A172 (cell line): ENCODE data around the gene BMP10. TPM values are rescaled to one million over a fixed set of nuclear protein-coding genes. Genes with fewer than 3 reads are reported as not detected.

Source experiments
- DNase-seq: peaks from one replicate; pipeline ENCODE4 v3.0.0-alpha.2; 2015; ENCODE audit warnings: low spot score
- total RNA-seq: library from RNA; depleted of rRNA; stranded (reverse); fragments of >200 nt; shearing (Covaris generic); gene quantifications from 2 replicates; pipeline ENCODE4 v1.2.3, GENCODE V29; 2014

Gene BMP10
- total RNA-seq, 1 experiment from 2014 or later: not detected

GRCh38 chr2:68853035-68853434 lies 18.2 kb downstream of the BMP10 start:
- no peak for DNase-seq

GRCh38 chr2:68850524-68850923 lies 20.7 kb downstream of the BMP10 start:
- no peak for DNase-seq

GRCh38 chr2:68849579-68850030 lies 21.6 kb downstream of the BMP10 start:
- peak; percentile 93 for DNase-seq

- DNase-seq: no peak
These were observed 23.4 kb downstream of the BMP10 start for GRCh38 chr2:68847751-68848150.

DNA sequence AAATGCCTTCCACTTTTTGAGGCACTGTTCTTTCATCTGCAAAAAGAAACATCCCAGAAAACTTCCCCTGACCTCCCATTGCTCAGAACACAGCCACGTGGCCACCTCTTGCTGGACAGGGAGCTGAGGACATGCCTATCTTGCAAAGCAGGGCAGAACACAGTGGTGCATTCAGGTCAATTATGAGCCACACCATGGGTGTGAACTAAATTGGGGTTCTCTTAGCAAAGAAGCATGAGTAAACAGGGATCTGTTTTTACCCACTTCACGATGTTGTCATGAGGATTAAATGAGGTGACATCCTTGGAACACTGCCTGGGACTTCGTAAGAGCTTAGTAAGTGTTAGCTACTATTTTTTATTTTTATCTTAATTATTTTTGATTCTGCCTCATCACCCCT lies 25.1 kb downstream of the BMP10 start:
- DNase-seq: no peak

DNA sequence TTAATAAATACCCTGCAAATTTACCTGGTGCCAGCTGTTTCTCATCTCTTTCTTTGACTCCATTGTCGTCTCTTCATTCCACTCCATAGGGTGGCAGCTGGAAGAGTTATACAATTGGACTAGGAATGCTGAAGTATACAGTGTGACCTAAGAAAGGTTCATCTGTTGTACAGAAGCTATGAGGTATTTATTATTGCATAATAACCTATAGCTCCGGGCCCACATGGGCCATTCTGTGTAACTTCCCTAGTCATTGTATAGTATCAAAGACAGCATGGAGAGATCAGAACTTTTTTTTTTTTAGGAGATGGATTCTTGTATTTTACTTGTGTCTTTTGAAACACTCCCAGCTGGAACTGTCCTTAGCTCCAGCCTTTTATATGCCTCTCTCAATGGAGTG lies 26.2 kb downstream of the BMP10 start:
- DNase-seq: no peak

GRCh38 chr2:68839260-68839833 lies 31.9 kb downstream of the BMP10 start:
- DNase-seq: peak; percentile 47

DNA sequence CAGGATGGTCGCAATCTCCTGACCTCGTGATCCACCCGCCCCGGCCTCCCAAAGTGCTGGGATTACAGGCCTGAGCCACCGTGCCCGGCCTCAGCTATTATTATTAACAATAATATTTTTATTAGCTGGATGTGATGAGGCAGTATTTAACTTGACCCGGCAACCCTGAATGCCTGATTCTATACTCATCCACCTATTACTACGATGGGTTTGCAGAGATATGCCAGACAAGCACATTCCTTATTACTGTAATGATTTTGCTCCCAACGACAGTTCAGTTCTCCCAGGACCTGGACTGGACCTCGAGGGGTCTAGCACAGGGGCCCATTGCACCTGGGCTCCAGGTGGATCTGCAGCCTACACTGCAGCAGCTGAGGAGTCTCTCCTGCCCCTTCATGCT lies 32.6 kb downstream of the BMP10 start:
- DNase-seq: no peak

DNA sequence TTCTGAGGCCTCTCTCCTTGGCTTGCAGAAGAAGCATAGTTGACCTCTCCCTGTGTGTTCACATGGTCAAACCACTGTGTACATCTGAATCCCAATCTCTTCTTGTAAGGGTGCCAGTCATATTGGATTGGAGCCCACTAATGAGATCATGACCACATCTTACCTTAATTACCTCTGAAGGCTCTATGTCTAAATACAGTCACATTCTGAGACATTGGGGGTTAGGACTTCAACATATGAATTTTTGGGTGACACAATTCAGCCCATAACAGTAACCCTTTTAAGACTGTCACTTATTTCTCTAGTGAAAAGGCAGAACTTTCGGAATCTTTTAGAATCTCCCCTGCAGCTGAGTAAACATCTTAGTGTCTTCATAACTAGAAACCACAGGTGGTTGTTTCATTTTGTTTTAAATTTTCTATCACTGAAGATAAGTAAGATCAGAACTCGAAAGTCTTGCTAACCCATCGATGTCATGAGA lies 33.3 kb downstream of the BMP10 start:
- peak; percentile 60 for DNase-seq

GRCh38 chr2:68837164-68837860 lies 33.9 kb downstream of the BMP10 start:
- no peak for DNase-seq

- no peak for DNase-seq
These were observed 35.6 kb downstream of the BMP10 start for GRCh38 chr2:68835621-68836020.

GRCh38 chr2:68834737-68835376 lies 36.3 kb downstream of the BMP10 start:
- DNase-seq: no peak

DNA sequence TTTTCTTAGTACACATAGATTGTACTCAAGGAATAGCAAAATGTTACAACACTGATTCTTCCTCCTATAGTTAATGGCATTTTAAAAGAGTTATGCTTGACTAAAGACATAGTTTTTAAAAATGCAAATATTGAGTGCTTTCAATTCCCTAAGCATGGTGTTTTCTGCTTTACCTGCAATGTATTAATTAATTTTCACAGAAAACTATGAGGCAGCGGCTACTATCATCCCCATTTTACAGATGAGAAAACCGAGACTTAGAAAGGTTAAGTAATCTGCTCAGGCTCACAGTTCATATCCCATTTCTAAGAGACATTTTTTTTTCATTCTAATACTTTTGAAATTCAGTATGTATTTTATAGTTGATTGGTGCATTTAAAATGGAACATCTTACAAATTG lies 38.0 kb downstream of the BMP10 start:
- DNase-seq: no peak

DNA sequence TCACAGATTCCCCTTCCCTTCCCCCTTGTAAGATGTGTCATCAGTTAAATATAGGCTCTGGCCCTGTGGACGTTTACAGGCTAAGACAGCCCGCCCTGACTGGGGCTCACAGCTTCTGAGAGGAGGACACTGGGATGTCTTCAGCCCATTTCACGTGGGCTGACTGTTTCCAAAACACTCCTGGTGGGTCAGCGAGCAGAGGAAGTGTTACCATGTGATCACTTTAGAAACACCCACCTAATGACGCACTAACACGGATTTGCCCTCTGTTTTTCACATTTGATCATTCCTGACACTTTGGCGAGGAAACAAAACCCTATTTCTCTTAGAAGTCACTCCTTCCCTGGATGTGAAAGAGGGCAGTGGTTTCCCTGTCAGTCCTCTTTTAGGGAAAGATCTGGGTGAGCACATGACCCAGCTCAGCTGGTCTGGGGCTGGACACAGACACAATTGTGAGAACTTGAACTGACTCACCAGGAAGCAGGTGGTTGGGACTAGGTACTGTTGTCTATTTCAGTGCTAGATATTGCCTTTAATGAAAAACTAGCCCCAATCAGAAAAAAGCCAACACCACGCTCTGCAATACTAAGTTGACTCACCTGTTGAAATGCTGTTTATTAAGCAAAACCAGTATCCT lies 38.8 kb downstream of the BMP10 start:
- DNase-seq: peak; percentile 88

- peak; percentile 62 for DNase-seq
These were observed 39.4 kb downstream of the BMP10 start for GRCh38 chr2:68831686-68832232.

DNA sequence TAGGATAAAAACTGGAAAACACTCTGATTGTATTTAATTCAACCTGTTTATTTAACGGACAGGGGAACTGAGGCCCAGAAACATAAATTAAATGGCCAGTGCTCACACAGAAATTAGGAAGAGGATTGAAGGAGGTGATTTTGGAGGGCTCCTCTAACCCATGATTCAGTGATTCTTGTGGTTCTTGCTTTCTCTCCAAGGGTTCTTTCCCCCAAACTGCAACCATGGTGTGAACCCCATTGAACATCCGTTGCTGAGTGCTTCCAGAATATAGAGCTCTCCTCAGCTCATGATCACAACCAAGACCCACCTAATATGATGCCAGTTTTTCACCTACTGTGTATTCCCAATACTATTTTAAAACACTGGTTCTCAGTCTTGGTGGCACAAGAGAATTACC lies 41.4 kb downstream of the BMP10 start:
- no peak for DNase-seq

- peak; percentile 97 for DNase-seq
These were observed 42.1 kb downstream of the BMP10 start for GRCh38 chr2:68828887-68829708.

DNA sequence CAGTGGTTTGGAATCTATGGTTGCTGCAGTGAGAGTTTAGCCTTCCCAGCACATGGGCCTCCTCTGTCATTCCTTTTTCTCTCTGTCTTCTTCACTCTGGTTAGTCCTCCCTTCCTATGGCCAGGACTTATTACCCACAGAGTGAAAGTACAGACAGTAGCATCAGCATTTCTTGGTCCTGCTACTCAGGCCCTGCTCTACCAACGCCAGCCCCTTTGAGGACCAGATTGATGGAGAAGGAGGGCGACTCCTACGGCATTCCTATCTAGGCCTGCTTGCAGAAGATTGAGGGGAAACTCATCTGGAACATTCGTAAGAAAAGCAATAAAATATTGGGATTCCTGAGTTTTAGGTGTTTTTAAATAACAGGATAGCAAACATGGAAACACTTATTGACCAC lies 43.5 kb downstream of the BMP10 start:
- DNase-seq: no peak

- no peak for DNase-seq
These were observed 45.3 kb downstream of the BMP10 start for GRCh38 chr2:68825866-68826265.

DNA sequence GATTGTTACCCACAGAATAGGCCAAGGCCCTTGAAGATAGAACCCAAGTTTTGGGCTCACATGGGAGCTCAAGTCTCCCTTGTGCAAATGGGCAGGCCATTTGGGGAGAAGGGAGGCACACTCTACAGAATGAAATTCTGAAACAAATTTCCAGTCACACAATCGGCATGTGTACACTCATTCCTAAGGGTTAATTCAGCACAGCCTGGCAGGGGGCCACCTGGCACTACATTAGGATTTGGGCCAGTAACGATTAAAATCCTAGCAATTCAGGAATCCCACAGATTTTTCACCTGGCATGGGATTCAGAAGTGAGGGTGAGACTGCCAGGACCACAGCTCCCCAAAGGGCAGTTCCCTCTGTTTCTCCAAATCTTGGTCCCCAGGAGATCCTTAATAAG lies 46.4 kb downstream of the BMP10 start:
- DNase-seq: peak; percentile 62

DNA sequence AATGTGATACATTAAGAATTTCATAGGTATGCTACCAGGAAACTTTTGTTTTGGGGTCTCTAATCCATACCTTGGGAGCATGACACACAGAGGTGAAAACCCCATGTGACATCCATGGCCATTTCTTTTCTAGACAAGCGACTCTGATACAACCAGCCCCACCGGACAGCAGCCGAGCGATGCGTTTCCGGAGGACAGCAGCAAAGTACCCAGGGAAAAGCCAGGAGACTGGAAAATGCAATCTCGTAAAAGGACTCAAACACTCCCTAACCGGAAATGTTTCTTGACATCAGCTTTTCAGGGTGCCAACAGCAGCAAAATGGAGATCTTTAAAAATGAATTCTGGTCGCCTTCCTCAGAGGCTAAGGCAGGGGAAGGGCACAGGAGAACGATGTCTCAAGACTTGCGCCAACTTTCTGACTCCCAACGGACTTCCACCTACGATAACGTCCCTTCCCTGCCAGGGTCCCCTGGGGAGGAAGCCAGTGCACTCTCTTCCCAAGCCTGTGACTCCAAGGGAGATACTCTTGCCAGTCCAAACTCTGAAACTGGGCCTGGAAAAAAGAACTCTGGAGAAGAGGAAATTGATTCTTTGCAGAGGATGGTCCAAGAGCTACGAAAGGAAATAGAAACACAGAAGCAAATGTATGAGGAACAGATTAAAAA lies 48.9 kb downstream of the BMP10 start:
- no peak for DNase-seq
